ENCODE results near the gene PRPSAP2. TPM values are rescaled to one million over a fixed set of nuclear protein-coding genes. Genes with fewer than 3 reads are reported as not detected.
"Not testable (repeated sequence)": the region's sequence is repeated elsewhere in the genome, so short reads cannot be mapped to it uniquely, and the experiment has no call there.

Gene PRPSAP2
- total RNA-seq, 1 experiment from 2014 or later = 62.9 TPM

DNA sequence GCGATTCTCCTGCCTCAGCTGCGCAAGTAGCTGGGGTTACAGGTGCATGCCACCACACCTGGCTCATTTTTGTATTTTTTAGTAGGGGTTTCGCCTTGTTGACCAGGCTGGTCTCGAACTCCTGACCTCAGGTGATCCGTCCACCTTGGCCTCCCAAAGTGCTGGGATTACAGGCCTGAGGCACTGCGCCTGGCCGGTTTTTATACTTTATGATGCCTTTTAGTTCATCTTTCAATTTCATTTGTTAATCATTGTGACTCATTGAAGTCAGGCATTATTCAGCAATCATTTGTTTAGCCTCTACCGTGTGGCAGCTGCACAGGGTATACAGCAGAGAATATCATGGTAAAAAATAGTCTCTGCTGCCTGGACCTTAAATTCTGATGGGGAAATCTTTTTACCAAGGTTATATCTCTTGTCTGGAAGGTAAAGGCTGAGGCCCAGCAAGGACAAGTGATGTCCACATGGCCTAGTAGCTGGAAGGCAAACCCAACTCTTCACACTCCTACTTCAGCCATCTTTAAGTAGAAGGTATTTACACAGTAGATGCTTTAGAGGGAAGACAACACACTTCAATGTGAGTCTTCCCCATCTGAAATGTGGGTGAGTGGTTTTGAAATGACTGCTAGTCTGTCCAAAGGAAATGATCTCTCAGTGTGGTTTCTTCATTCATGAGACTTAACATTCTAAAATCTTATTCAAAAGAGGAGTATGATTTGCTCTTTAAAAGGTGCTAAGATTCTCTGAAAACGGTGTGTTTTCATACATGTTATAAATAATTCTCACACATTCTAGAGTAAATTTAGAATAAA lies 2.4 kb downstream of the PRPSAP2 start:
- Histone ChIP-seq H3K27me3 (ENCODE audit: control insufficient read depth, insufficient read depth, low read length) (no peaks in the 10 kb centered on the region), H3K36me3 (replicated peaks; ENCODE audit: control insufficient read depth, insufficient read depth, low read length) (peaks cover 2% of the 10 kb centered on the region; the same call in 1 of the 2 replicates)
- DNase-seq = no peak

DNA sequence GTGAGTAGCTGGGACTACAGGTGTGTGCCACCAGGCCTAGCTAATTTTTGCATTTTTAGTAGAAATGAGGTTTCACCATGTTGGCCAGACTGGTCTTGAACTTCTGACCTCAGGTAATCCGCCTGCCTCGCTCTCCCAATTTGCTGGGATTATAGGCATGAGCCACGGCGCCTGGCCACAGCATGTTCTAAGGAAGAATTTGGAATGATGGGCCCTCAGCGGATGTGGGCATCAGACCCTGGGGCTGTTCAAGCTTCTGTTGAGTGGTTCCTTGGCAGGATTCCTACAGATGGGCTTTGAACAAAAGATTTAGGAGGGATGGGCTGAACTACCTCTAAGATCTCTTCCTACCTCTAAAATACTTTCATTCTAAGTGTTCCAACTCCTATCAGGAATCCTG lies 4.1 kb downstream of the PRPSAP2 start:
- Histone ChIP-seq H3K4me3 (ENCODE audit: insufficient read depth, low read depth, low read length) (no peak overlapping the region), H3K36me3 (replicated peaks; ENCODE audit: control insufficient read depth, insufficient read depth, low read length) (peaks cover 6% of the 10 kb centered on the region), H3K27me3 (ENCODE audit: control insufficient read depth, insufficient read depth, low read length) (no peaks in the 10 kb centered on the region)
- no peak for DNase-seq

More for the DNA sequence above, 2.4 kb downstream of the PRPSAP2 start:
- no peak overlapping the region for H3K4me3 ChIP-seq (ENCODE audit: insufficient read depth, low read depth, low read length)

DNA sequence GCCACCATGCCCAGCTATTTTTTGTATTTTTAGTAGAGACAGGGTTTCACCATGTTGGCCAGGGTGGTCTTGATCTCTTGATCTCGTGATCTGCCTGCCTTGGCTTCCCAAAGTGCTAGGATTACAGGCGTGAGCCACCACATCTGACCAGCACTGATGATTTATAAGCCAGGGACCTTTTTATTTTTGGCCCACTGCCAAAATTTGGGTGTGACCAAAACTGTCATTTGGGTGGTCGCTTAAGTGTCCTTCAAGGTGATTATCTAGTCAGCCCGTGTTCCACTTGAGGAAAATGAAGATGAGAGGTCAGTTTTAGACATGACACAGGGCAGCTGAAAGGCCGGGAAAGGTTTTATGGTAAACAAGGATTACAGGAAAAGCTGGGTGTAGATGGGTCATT lies 7.1 kb downstream of the PRPSAP2 start:
- H3K27me3 ChIP-seq (ENCODE audit: control insufficient read depth, insufficient read depth, low read length); H3K4me3 ChIP-seq (ENCODE audit: insufficient read depth, low read depth, low read length); H3K36me3 ChIP-seq (replicated peaks; ENCODE audit: control insufficient read depth, insufficient read depth, low read length); DNase-seq: not testable (repeated sequence)

DNA sequence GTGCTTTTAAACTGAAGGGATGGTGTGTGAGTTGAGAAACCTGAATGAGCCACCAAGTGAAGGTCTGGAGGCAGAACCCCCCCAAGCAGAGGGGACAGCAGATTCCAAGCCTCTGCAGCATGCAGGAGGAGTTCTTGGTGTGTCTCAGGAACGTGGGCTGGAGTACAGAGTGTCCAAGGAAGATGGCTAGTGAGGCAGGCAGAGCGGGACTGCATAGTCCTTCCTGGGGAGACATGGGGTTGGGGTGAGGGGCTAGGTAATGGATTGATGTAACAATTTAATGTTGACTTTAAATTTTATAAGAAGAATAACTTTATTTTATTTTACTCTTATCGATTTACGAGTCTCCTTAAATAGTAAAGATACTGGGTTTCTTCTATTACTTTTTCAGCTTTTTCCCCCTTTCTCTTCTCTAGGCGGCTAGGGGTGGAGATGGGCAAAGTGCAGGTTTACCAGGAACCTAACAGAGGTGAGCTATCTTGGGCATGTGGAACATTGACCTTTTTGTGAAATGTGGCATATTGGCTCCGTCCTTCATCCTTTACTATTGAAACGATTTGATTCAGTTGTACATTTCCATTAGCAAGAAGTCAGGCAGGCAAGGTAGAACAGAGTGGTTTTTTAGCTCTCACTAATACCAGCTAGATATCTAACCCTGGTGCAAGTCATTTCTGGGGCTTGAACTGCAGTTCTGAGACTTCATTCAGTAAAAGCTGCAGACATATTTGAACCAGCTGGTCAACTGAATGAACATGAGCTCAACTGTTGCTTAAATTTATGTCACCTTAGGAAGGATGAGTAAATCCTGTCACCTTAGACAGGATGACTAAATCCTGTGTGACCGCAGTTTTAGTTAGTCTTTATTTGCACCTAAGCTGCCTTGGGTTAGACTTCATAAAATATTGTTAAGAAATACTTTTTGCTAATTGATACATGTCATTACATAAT lies 9.2 kb downstream of the PRPSAP2 start:
- H3K4me3 ChIP-seq (ENCODE audit: insufficient read depth, low read depth, low read length) = no peak overlapping the region
- no peaks in the 10 kb centered on the region for H3K27me3 ChIP-seq (ENCODE audit: control insufficient read depth, insufficient read depth, low read length)
- DNase-seq = no peak
- peaks cover 11% of the 10 kb centered on the region for H3K36me3 ChIP-seq (replicated peaks; ENCODE audit: control insufficient read depth, insufficient read depth, low read length)

DNA sequence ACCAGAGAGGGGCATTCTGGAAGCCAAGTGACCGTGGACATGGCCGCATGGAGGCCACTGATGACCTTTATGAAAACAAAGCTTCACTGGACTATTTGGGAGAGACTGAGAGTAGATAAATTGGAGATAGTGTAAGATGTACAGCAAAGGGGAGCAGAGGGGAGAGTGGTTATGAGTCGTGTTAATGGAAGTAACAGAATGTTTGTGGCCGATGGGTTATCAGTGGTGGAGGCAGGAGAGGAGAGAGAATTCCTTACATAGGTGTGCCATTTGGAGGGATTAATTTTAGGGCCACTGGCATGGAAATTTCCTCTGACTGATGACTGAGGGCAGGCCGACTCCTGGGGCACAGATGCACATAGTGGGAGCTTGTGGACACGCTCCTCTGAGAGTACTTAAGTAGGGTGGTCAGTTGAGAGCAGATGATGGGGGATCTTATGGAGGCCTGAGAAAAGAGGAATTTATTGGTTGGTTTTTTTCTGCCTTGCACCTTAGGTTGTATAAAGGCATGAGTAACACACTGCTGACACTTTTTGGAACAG lies 19.2 kb downstream of the PRPSAP2 start:
- H3K36me3 ChIP-seq (replicated peaks; ENCODE audit: control insufficient read depth, insufficient read depth, low read length) = peaks cover 8% of the 10 kb centered on the region
- no peak overlapping the region for H3K4me3 ChIP-seq (ENCODE audit: insufficient read depth, low read depth, low read length)
- no peaks in the 10 kb centered on the region for H3K27me3 ChIP-seq (ENCODE audit: control insufficient read depth, insufficient read depth, low read length)
- DNase-seq = no peak

DNA sequence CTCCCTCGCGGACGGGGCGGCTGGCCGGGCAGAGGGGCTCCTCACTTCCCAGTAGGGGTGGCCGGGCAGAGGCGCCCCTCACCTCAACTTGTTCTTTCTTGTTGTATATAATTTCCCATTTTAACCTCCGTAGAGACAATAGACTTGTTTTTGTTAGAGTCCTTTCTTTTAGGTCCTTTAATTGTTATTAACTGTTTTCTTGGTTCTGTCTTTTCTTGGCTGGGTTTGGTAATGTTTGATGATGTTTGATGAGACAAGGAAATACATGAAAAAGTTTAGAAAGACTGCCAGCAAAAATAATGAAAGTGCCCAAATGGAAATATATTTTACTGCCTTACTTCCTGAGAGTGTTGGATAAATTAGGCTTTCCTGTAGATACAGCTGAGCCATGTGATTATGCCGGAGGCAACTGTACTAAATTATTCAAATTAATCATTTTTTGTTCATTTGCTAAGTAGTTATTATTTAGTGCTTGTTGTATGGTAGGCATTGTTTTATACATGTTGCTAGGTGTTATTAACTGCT lies 30.9 kb downstream of the PRPSAP2 start:
- no peak overlapping the region for H3K4me3 ChIP-seq (ENCODE audit: insufficient read depth, low read depth, low read length)
- no peaks in the 10 kb centered on the region for H3K27me3 ChIP-seq (ENCODE audit: control insufficient read depth, insufficient read depth, low read length)
- DNase-seq = no peak
- H3K36me3 ChIP-seq (replicated peaks; ENCODE audit: control insufficient read depth, insufficient read depth, low read length) = peaks cover 13% of the 10 kb centered on the region

DNA sequence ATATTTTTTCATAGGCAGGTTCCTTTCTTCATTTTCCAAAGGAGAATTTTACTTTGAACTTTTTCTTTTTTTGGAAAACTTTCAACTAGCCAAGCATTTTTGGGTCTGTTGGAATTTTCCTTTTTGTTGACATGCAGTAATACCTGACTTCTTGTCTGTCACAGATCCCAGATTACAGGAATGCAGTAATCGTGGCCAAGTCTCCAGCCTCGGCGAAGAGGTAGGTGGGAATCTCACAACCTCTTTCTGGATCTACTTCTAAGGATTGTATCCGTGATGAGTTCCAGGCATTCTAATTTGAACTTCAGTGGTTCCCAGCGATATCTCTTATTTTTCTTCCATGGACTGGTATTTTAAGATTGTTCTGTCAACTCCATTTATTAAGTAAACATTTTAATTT lies 31.7 kb downstream of the PRPSAP2 start:
- peaks cover 10% of the 10 kb centered on the region for H3K36me3 ChIP-seq (replicated peaks; ENCODE audit: control insufficient read depth, insufficient read depth, low read length)
- DNase-seq = no peak
- no peak overlapping the region for H3K4me3 ChIP-seq (ENCODE audit: insufficient read depth, low read depth, low read length)
- H3K27me3 ChIP-seq (ENCODE audit: control insufficient read depth, insufficient read depth, low read length) = no peaks in the 10 kb centered on the region

DNA sequence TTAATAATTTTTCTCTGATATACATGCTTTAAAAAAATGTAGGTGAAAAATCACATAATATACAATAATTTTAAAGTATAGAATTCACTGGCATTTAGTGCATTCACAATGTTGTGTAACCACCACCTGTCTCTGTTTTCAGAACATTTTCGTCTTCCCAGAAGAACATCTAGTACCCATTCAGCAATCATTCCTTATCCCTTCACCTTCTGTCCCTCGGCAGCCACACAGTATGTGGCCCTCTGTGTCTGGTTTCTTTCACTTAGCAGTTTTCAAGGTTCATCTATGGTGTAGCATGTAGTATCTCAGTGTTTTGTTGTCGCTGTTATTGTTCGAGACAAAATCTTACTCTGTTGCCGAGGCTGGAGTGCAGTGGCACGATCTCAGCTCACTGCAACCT lies 33.6 kb downstream of the PRPSAP2 start:
- DNase-seq = no peak
- no peaks in the 10 kb centered on the region for H3K27me3 ChIP-seq (ENCODE audit: control insufficient read depth, insufficient read depth, low read length)
- H3K4me3 ChIP-seq (ENCODE audit: insufficient read depth, low read depth, low read length) = no peak overlapping the region
- peaks cover 5% of the 10 kb centered on the region for H3K36me3 ChIP-seq (replicated peaks; ENCODE audit: control insufficient read depth, insufficient read depth, low read length)

DNA sequence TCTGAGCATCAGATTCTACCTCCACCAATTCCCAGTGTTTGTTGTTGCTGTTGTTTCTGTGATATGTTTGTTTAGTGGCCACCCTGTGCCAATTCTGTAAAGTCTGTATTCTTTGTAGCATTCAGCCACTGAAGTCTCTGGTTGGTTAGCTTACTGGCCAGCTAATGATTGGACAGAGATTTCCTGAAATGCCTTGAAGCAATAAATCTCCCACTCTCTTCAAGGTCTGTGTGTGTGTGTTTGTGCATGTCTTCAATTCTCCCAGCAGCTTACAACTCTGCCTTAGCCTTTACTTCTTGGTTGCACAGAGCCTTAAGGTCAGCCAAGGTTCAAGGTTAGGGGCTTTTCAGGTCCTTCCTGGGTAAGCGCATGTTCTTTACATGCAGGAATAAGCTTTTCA lies 38.2 kb downstream of the PRPSAP2 start:
- Histone ChIP-seq H3K4me3 (ENCODE audit: insufficient read depth, low read depth, low read length) (no peak overlapping the region), H3K27me3 (ENCODE audit: control insufficient read depth, insufficient read depth, low read length) (no peaks in the 10 kb centered on the region), H3K36me3 (replicated peaks; ENCODE audit: control insufficient read depth, insufficient read depth, low read length) (no peaks in the 10 kb centered on the region; the same call in 1 of the 2 replicates)
- no peak for DNase-seq

DNA sequence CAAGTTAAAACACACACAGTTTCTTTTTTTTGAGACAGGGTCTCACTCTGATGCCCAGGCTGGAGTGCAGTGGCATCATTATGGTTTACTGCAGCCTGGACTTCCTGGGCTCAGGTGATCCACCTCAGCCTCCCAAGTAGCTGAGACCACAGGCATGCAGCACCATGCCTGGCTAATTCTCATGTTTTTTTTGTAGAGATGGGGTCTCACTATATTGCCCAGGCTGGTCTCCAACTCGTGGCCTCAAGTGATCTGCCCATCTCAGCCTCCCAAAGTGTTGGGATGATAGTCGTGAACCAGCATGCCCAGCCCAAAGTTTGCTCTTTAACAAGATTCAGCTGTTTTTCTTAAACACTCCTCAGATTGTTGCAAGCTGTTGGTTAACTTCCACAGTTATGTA lies 39.0 kb downstream of the PRPSAP2 start:
- no peak for DNase-seq
- Histone ChIP-seq H3K4me3 (ENCODE audit: insufficient read depth, low read depth, low read length) (no peak overlapping the region), H3K27me3 (ENCODE audit: control insufficient read depth, insufficient read depth, low read length) (no peaks in the 10 kb centered on the region), H3K36me3 (replicated peaks; ENCODE audit: control insufficient read depth, insufficient read depth, low read length) (no peaks in the 10 kb centered on the region)

DNA sequence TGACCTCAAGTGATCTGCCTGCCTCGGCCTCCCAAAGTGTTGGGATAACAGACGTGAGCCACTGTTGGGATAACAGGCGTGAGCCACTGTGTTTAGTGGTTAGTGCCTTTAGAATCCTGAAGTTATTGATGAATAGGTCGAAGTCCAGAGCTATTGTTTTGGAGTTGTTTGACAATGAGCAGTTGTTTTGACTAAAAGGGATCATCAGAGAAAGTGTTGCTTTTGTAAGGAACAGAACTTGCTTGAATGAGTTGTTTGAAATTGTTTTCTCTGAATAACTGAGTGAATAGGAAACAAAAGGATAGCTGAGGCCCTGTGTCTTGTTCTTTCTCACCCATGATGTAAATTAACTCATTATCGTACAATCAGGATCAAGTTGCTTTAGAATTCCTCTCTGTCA lies 46.6 kb downstream of the PRPSAP2 start:
- DNase-seq = no peak
- H3K27me3 ChIP-seq (ENCODE audit: control insufficient read depth, insufficient read depth, low read length) = no peaks in the 10 kb centered on the region
- H3K4me3 ChIP-seq (ENCODE audit: insufficient read depth, low read depth, low read length) = no peak overlapping the region
- H3K36me3 ChIP-seq (replicated peaks; ENCODE audit: control insufficient read depth, insufficient read depth, low read length) = peaks cover 3% of the 10 kb centered on the region

DNA sequence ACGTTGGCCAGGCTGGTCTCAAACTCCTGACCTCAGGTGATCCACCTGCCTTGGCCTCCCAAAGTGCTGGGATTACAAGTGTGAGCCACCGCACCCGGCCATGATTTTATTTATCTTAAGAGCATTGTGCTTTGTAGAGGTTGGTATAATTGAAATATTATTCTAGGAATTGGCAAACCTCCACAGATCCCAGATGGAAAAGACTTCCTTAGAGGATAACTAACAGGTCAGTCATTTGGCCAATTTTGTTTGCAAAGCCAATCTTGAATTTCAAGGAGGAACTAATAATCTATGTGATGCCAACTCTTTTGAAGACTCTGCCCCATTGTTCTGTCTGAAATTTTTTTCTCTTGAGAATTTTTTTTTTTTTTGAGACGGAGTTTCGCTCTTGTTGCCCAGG lies 47.3 kb downstream of the PRPSAP2 start:
- Histone ChIP-seq H3K27me3 (ENCODE audit: control insufficient read depth, insufficient read depth, low read length) (no peaks in the 10 kb centered on the region), H3K4me3 (ENCODE audit: insufficient read depth, low read depth, low read length) (no peak overlapping the region), H3K36me3 (replicated peaks; ENCODE audit: control insufficient read depth, insufficient read depth, low read length) (peaks cover 3% of the 10 kb centered on the region)
- no peak for DNase-seq

DNA sequence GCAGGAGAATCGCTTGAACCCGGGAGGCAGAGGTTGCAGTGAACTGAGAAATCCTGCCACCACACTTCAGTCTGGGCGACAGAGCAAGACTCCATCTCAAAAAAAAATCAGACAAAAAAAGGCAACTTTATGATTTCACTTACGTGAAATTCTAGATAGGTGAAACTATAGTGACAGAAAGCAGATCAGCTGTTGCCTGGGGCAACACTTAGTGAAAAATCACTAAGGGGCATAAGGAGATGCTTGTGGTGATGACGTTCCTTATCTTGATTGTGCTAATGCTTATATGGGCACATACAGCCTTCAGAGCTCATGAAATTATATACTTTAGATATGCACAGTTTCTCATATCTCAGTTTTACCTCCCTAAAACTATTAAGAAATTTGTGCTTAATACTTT lies 52.4 kb downstream of the PRPSAP2 start:
- H3K4me3 ChIP-seq (ENCODE audit: insufficient read depth, low read depth, low read length) = no peak overlapping the region
- H3K36me3 ChIP-seq (replicated peaks; ENCODE audit: control insufficient read depth, insufficient read depth, low read length) = peaks cover 4% of the 10 kb centered on the region
- H3K27me3 ChIP-seq (ENCODE audit: control insufficient read depth, insufficient read depth, low read length) = no peaks in the 10 kb centered on the region
- DNase-seq = no peak

DNA sequence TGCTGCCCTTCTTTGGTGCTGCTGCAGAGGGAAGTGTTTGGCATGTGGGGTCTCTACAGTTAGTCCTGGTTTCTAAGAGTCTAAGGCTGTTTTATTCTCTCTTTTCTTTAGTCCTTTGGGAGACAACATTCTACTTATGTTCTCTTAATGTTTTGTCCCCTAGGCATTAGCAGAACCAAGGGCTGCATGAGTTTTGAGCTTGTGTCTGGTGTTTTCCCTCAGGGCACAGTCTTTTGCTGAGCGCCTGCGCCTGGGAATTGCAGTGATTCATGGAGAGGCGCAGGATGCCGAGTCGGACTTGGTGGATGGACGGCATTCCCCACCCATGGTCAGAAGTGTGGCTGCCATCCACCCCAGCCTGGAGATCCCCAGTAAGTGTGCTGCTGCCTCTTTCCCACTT lies 53.0 kb downstream of the PRPSAP2 start:
- Histone ChIP-seq H3K36me3 (replicated peaks; ENCODE audit: control insufficient read depth, insufficient read depth, low read length) (peaks cover 7% of the 10 kb centered on the region), H3K4me3 (ENCODE audit: insufficient read depth, low read depth, low read length) (no peak overlapping the region), H3K27me3 (ENCODE audit: control insufficient read depth, insufficient read depth, low read length) (no peaks in the 10 kb centered on the region)
- DNase-seq = no peak

Data from H7 (cell line).